GM12874 (cell line): ENCODE data around the gene NPDC1.

Experiments used
- CTCF ChIP-seq: IDR thresholded peaks from 2 replicates; pipeline ENCODE4 v1.5.1; 2011; ENCODE audit warnings: low read depth, mild to moderate bottlenecking, control low read depth, low read length, moderate library complexity; ENCODE audit not compliant: insufficient read depth

Gene NPDC1

GRCh38 chr9:137051145-137051724 lies 5.3 kb upstream of the NPDC1 start:
- no peak for TF ChIP-seq CTCF

GRCh38 chr9:137050570-137050969 lies 4.6 kb upstream of the NPDC1 start:
- TF ChIP-seq CTCF = no peak

- TF ChIP-seq CTCF = peak; percentile 70
These were observed 3.8 kb upstream of the NPDC1 start for GRCh38 chr9:137049544-137050449.

- no peak for TF ChIP-seq CTCF
These were observed 2.9 kb upstream of the NPDC1 start for GRCh38 chr9:137048655-137049543.

- TF ChIP-seq CTCF = no peak
These were observed 486 bp downstream of the NPDC1 start for GRCh38 chr9:137045294-137046087.

GRCh38 chr9:137044502-137045177 lies 1.3 kb downstream of the NPDC1 start:
- no peak for TF ChIP-seq CTCF
